Type B pancreatic cell (in vitro differentiated cells): ENCODE results near the gene HYAL4. TPM values are rescaled to one million over a fixed set of nuclear protein-coding genes. Genes with fewer than 3 reads are reported as not detected.
A peak's percentile ranks its signal among the peaks of the same experiment; 100 is the strongest.

Source experiments
- DNase-seq: peaks from one replicate; pipeline ENCODE4 v3.0.0; 2021; ENCODE audit warnings: mixed read lengths; ENCODE audit not compliant: unreplicated experiment; ENCODE audit errors: extremely low spot score
- H3K27ac Mint-ChIP-seq: 2 replicates; pipeline ENCODE4 v1.8.0; 2021; ENCODE audit warnings: mild to moderate bottlenecking, mixed read lengths
- H3K27me3 Mint-ChIP-seq: 2 replicates; pipeline ENCODE4 v1.8.0; 2021; ENCODE audit warnings: mixed read lengths
- H3K36me3 Mint-ChIP-seq: 2 replicates; pipeline ENCODE4 v1.8.0; 2021; ENCODE audit warnings: mixed read lengths
- H3K4me1 Mint-ChIP-seq: one replicate; pipeline ENCODE4 v1.8.0; 2021; ENCODE audit warnings: mixed read lengths; ENCODE audit not compliant: unreplicated experiment
- H3K4me3 Mint-ChIP-seq: 2 replicates; pipeline ENCODE4 v1.8.0; 2021; ENCODE audit warnings: mild to moderate bottlenecking, mixed read lengths
- H3K9me3 Mint-ChIP-seq: 2 replicates; pipeline ENCODE4 v1.8.0; 2021; ENCODE audit warnings: mixed read lengths
- CTCF ChIP-seq: fragments of 200-600 bp; sonication (generic); conservative IDR thresholded peaks from 2 replicates; pipeline ENCODE4 v1.5.0; 2021; ENCODE audit warnings: antibody characterized with exemption, mild to moderate bottlenecking
- long read RNA-seq: library from polyadenylated mRNA; unstranded; transcript quantifications from one replicate; pipeline ENCODE4 v2.0.0, GENCODE V29; 2020
- total RNA-seq: library from RNA; stranded (reverse); gene quantifications from 2 replicates; pipeline ENCODE4 v1.2.1, GENCODE V29; 2021; ENCODE audit warnings: low replicate concordance

Gene HYAL4, protein sequence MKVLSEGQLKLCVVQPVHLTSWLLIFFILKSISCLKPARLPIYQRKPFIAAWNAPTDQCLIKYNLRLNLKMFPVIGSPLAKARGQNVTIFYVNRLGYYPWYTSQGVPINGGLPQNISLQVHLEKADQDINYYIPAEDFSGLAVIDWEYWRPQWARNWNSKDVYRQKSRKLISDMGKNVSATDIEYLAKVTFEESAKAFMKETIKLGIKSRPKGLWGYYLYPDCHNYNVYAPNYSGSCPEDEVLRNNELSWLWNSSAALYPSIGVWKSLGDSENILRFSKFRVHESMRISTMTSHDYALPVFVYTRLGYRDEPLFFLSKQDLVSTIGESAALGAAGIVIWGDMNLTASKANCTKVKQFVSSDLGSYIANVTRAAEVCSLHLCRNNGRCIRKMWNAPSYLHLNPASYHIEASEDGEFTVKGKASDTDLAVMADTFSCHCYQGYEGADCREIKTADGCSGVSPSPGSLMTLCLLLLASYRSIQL
- total RNA-seq: 0.21 TPM in 1 of 2 replicates, not detected in the other
- long read RNA-seq: 0 reads

- Mint-ChIP-seq H3K9me3 (no peaks in the 10 kb centered on the region), H3K4me3 (no peak within 1 kb of the TSS), H3K27me3 (no peaks in the 10 kb centered on the region), H3K36me3 (no peaks in the 10 kb centered on the region), H3K27ac (no peak within 1 kb of the TSS), H3K4me1 (no peaks in the 10 kb centered on the region)
- DNase-seq: no peak
- no peak for TF ChIP-seq CTCF
Measured at GRCh38 chr7:123844712-123845219, at the start of gene HYAL4. TSS of gene HYAL4 (plus strand) at chr7:123845169. CDS start at chr7:123868274, 23,105 bp downstream.

DNA sequence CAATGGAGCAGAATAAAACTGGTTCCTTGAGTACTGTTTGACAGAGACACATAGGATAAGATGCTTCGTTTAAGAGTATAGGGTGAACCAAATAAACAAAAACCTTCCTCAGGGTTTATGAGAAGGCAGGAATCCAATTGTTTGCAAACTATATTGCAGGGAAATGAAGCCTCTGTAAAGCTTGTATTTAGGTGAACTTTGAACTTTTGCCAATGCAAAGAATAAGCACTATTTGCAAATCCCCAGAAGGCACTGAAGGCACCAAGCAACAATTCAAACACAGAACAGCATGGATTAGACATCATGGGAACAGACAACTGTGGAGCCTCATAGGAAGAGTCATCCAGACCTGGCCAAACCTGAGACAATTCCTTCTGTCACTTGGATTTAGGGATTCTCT lies 49.1 kb upstream of the HYAL4 start:
- H3K36me3 Mint-ChIP-seq: no peaks in the 10 kb centered on the region
- H3K27ac Mint-ChIP-seq: no peak overlapping the region
- no peak overlapping the region for H3K4me3 Mint-ChIP-seq
- no peaks in the 10 kb centered on the region for H3K27me3 Mint-ChIP-seq
- peaks cover 9% of the 10 kb centered on the region for H3K4me1 Mint-ChIP-seq
- no peaks in the 10 kb centered on the region for H3K9me3 Mint-ChIP-seq
- DNase-seq: no peak
- TF ChIP-seq CTCF: no peak

GRCh38 chr7:123796568-123796967 lies 48.4 kb upstream of the HYAL4 start:
- TF ChIP-seq CTCF: no peak
- H3K36me3 Mint-ChIP-seq: no peaks in the 10 kb centered on the region
- H3K9me3 Mint-ChIP-seq: no peaks in the 10 kb centered on the region
- DNase-seq: no peak
- H3K27ac Mint-ChIP-seq: no peak overlapping the region
- H3K4me1 Mint-ChIP-seq: peaks cover 9% of the 10 kb centered on the region
- no peaks in the 10 kb centered on the region for H3K27me3 Mint-ChIP-seq
- no peak overlapping the region for H3K4me3 Mint-ChIP-seq

GRCh38 chr7:123797673-123798531 lies 47.1 kb upstream of the HYAL4 start:
- peak overlapping the region; percentile 91 for H3K27ac Mint-ChIP-seq
- DNase-seq: no peak
- no peaks in the 10 kb centered on the region for H3K27me3 Mint-ChIP-seq
- peaks cover 9% of the 10 kb centered on the region for H3K4me1 Mint-ChIP-seq
- TF ChIP-seq CTCF: peak; percentile 81
- peak overlapping the region; percentile 69 for H3K4me3 Mint-ChIP-seq
- no peaks in the 10 kb centered on the region for H3K9me3 Mint-ChIP-seq
- no peaks in the 10 kb centered on the region for H3K36me3 Mint-ChIP-seq

DNA sequence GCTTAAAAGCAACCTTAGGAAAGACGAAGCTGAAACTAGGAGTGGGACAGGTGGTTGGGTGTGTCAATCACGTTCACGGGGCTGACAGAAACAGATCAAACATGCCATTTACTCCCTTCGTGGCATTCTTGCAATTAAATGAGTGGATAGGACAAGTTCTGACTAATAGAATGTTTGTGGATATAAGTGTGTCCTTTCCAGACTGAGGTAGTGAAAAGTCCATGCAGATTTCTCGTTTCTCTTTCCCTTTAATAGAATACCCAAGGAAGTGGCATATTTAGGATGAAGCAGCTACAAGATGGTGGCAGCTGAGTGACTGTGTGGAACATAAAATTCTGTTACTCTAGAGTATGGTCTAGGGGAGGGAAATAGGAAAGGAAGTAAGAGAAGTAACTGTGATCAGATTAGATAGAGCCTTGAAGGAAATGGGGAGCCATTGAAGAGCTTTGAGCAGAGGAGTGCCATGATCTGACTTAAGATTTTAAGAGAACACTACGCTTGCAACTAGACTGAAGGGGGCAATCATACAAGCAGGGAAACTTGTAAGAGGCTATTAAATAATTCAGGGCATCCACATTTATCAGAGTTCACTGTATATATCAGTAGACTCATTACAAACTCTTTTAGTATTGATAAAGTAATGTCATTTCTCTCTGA lies 46.3 kb upstream of the HYAL4 start:
- Mint-ChIP-seq H3K4me3 (peak overlapping the region; percentile 69), H3K27ac (peak overlapping the region; percentile 91), H3K4me1 (peaks cover 9% of the 10 kb centered on the region), H3K9me3 (no peaks in the 10 kb centered on the region), H3K36me3 (no peaks in the 10 kb centered on the region), H3K27me3 (no peaks in the 10 kb centered on the region)
- no peak for DNase-seq
- TF ChIP-seq CTCF: no peak
